ENCODE data around the gene BBS9. TPM values are rescaled to one million over a fixed set of nuclear protein-coding genes. Genes with fewer than 3 reads are reported as not detected.

Gene BBS9
- total and polyA plus RNA-seq, 2 donors from 2014 or later: 9.0 to 23.4 TPM

DNA sequence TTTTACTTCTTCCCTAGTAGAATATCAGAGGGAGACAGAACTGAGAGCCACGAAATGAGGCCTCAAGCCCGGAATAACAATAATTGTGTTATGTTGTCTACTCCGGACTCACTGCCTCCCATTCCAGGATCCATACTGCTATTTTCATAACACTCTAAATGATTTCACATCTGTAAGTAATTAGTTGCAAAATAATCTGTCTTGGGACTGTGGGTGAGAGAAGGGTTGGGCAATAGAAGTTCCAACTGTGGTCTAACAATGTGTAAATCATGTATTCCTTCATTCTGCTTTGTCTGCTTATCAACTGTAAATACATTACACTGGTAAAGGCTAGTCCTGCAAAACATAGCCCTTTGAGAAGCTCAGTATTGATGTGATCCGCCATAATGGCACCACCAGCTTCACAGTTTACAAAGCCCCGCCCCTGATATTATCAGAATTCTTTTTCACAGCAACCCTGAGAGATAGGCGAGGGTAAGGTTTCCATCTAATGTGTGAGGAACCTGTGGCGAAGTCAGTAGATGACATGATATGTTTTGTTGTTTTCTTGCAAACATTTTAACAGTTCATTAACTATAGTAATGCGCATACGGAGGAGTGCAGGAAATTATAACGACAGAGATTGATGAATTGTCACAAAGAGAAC, 510.3 kb downstream of the BBS9 start:
- intact Hi-C loops (cut with DNase I): no loop called here
- H3K9ac ChIP-seq (ENCODE audit: low read length in 3 of 3): no peak overlapping the region
- H3K36me3 ChIP-seq (ENCODE audit: control insufficient read depth in 2 of 3, insufficient read depth in 3 of 3, low read length in 3 of 3): no peaks in the 10 kb centered on the region
- H3K4me3 ChIP-seq (ENCODE audit: low read length in 3 of 3): no peak overlapping the region
- H3K9me3 ChIP-seq (ENCODE audit: control insufficient read depth in 2 of 3, insufficient read depth in 1 of 3, low read length in 3 of 3): no peaks in the 10 kb centered on the region
- no peak overlapping the region for H3K27ac ChIP-seq (ENCODE audit: low read depth in 2 of 2, low read length in 2 of 2)
- DNase-seq (no peak), FAIRE-seq (no peak)
- TF ChIP-seq, protein P1, sequence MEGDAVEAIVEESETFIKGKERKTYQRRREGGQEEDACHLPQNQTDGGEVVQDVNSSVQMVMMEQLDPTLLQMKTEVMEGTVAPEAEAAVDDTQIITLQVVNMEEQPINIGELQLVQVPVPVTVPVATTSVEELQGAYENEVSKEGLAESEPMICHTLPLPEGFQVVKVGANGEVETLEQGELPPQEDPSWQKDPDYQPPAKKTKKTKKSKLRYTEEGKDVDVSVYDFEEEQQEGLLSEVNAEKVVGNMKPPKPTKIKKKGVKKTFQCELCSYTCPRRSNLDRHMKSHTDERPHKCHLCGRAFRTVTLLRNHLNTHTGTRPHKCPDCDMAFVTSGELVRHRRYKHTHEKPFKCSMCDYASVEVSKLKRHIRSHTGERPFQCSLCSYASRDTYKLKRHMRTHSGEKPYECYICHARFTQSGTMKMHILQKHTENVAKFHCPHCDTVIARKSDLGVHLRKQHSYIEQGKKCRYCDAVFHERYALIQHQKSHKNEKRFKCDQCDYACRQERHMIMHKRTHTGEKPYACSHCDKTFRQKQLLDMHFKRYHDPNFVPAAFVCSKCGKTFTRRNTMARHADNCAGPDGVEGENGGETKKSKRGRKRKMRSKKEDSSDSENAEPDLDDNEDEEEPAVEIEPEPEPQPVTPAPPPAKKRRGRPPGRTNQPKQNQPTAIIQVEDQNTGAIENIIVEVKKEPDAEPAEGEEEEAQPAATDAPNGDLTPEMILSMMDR (IDR thresholded peaks at IDR 0.05; ENCODE audit: borderline replicate concordance, extremely low read depth, insufficient read depth): no peak
- no peaks in the 10 kb centered on the region for H3K27me3 ChIP-seq (ENCODE audit: control insufficient read depth, insufficient read depth, low read length)
- no peaks in the 10 kb centered on the region for H3K4me1 ChIP-seq (ENCODE audit: control insufficient read depth in 2 of 3, insufficient read depth in 2 of 3, low read depth in 1 of 3, low read length in 3 of 3)

DNA sequence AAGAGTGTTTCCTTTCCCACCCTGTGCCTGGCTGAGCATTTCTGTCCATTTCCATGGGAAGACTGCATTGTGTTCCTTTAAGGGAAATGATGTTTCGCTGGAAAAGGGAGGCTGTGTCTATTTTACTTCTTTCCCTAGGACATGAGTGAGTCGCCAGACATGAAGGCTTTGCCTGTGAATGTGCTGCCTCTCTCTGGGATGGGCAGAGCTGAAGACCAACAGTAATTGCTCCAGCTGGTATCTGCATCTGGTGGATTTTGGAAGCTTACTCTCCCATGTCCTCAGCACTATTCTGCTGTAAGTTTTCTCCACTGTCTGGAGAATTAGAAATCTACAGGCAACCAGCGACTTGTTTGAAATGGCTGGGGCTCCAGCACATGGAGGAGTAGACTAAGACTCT, 511.4 kb downstream of the BBS9 start:
- H3K36me3 ChIP-seq (ENCODE audit: control insufficient read depth in 2 of 3, insufficient read depth in 3 of 3, low read length in 3 of 3): no peaks in the 10 kb centered on the region
- no peaks in the 10 kb centered on the region for H3K9me3 ChIP-seq (ENCODE audit: control insufficient read depth in 2 of 3, insufficient read depth in 1 of 3, low read length in 3 of 3)
- TF ChIP-seq, protein P1 (IDR thresholded peaks at IDR 0.05; ENCODE audit: borderline replicate concordance, extremely low read depth, insufficient read depth): no peak
- no peaks in the 10 kb centered on the region for H3K27me3 ChIP-seq (ENCODE audit: control insufficient read depth, insufficient read depth, low read length)
- no peak overlapping the region for H3K9ac ChIP-seq (ENCODE audit: low read length in 3 of 3)
- no peak for DNase-seq
- H3K4me1 ChIP-seq (ENCODE audit: control insufficient read depth in 2 of 3, insufficient read depth in 2 of 3, low read depth in 1 of 3, low read length in 3 of 3): no peaks in the 10 kb centered on the region
- H3K4me3 ChIP-seq (ENCODE audit: low read length in 3 of 3): no peak overlapping the region
- intact Hi-C loops (cut with DNase I): no loop called here
- FAIRE-seq: no peak
- H3K27ac ChIP-seq (ENCODE audit: low read depth in 2 of 2, low read length in 2 of 2): no peak overlapping the region

DNA sequence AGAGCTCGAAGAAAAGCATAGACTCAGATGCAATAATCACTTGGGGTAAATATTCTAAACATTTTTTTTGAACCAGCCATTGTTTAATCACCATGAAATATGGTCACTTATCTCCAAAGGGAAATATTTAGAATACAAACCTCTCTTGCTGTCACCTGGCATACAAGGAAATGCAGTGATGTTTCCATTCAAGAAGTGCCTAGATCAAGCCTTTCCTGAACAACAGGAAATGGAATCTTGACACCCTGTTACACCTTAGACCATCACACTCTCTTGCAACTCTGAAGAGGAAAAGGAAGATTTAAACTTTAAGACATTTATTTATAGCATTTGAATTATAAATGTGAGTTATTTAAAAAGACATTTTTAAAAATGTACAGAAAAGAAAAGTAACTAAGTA, 512.9 kb downstream of the BBS9 start:
- Histone ChIP-seq H3K36me3 (ENCODE audit: control insufficient read depth in 2 of 3, insufficient read depth in 3 of 3, low read length in 3 of 3) (no peaks in the 10 kb centered on the region), H3K9me3 (ENCODE audit: control insufficient read depth in 2 of 3, insufficient read depth in 1 of 3, low read length in 3 of 3) (no peaks in the 10 kb centered on the region), H3K27me3 (ENCODE audit: control insufficient read depth, insufficient read depth, low read length) (no peaks in the 10 kb centered on the region), H3K27ac (ENCODE audit: low read depth in 2 of 2, low read length in 2 of 2) (no peak overlapping the region), H3K4me1 (ENCODE audit: control insufficient read depth in 2 of 3, insufficient read depth in 2 of 3, low read depth in 1 of 3, low read length in 3 of 3) (no peaks in the 10 kb centered on the region), H3K9ac (ENCODE audit: low read length in 3 of 3) (no peak overlapping the region), H3K4me3 (ENCODE audit: low read length in 3 of 3) (no peak overlapping the region)
- intact Hi-C loops (cut with DNase I): no loop called here
- TF ChIP-seq, protein P1 (IDR thresholded peaks at IDR 0.05; ENCODE audit: borderline replicate concordance, extremely low read depth, insufficient read depth): no peak
- FAIRE-seq (no peak), DNase-seq (no peak)

DNA sequence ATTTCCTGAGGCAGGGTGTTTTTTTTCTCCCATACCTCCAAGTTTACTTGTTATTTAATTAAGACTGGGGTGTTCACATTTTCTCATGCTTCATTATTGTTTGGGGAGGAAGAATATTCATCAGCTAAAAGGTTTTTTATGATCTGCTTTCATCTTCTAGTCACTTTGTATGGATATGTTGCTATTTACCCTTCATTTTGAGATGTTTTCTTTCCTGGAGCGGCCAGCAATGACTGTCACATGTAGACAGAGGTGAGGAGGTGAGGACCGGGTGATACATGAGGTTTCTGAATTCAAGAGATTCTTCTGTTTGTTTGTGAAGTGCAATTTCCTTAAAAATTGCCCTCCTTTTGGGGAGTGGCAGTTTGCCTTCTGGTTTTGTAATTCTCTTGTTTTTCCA, 514.2 kb downstream of the BBS9 start:
- H3K27ac ChIP-seq (ENCODE audit: low read depth in 2 of 2, low read length in 2 of 2): no peak overlapping the region
- no peaks in the 10 kb centered on the region for H3K9me3 ChIP-seq (ENCODE audit: control insufficient read depth in 2 of 3, insufficient read depth in 1 of 3, low read length in 3 of 3)
- FAIRE-seq (no peak), DNase-seq (no peak)
- no peaks in the 10 kb centered on the region for H3K27me3 ChIP-seq (ENCODE audit: control insufficient read depth, insufficient read depth, low read length)
- H3K9ac ChIP-seq (ENCODE audit: low read length in 3 of 3): no peak overlapping the region
- no peak overlapping the region for H3K4me3 ChIP-seq (ENCODE audit: low read length in 3 of 3)
- H3K4me1 ChIP-seq (ENCODE audit: control insufficient read depth in 2 of 3, insufficient read depth in 2 of 3, low read depth in 1 of 3, low read length in 3 of 3): no peaks in the 10 kb centered on the region
- intact Hi-C loops (cut with DNase I): no loop called here
- TF ChIP-seq, protein P1 (IDR thresholded peaks at IDR 0.05; ENCODE audit: borderline replicate concordance, extremely low read depth, insufficient read depth): no peak
- no peaks in the 10 kb centered on the region for H3K36me3 ChIP-seq (ENCODE audit: control insufficient read depth in 2 of 3, insufficient read depth in 3 of 3, low read length in 3 of 3)

Measured in kidney (tissue), 14 donors.